ENCODE results near the gene TACC2.

TACC2 gene

DNA sequence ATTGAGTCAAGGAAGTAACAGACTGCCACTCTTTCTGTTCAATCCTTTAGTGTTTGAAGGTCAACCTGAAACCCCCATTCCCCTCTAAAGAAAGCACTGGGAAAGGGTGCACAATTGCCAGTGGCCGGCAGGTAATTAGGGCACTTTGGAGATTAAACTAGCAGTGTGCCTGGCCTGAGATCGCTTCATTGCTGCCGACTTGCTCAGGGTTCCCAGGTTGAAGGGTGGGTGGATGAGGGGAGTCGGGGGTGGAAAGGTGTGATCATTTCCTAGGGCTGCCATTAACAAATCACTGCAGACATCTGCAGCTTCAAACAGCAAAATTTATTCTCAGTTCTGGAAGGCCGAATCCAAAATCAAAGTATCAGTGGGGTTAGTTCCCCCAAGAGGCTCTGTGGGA, 265.9 kb downstream of the TACC2 start:
- TF ChIP-seq FOXP2 (optimal IDR thresholded peaks at IDR 0.05; ENCODE audit: borderline replicate concordance, extremely low read depth, extremely low read length, insufficient read depth), result no peak
- no peak for TF ChIP-seq POLR2AphosphoS5 (IDR thresholded peaks at IDR 0.05; ENCODE audit: low read depth, low read length)

DNA sequence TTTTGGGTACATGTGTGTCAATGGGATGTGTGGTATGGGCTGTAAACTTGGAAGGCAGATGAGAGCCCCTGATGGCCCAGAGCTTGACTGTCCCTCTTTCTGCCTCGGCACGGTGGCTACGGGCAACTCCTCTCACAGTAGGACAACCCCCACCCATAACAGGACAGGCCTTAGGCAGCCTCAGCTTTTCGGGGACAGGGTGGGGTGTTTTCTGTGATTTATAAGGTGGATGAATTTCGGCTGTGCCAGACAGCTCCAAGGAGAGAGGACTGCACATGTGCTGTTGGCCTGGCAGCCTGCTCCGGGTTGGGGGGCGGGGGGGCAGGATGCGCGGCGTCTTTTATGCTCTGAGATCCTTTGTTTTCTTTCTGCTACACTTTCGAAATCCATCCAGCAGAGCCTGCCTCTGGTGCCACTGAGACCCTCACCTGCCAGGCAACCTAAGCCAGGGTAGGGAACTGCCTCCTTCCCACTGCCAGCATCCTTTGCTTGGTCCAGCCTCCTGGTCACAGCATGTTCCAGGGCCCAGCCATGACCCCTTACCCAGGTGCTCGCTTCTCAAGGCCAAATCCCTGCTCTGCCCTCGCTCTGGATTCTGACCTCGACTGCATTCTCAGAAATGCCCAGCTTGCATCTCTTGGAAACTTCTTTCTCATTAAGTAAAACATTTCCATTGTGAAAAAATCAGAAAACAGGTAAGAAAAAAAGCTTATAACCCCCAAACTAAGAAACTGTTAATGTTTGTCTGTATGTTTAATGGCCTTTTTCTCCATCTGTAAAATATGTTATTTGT, 266.7 kb downstream of the TACC2 start:
- TF ChIP-seq TAF1 (IDR thresholded peaks at IDR 0.05; ENCODE audit: borderline replicate concordance, insufficient read depth, low read length), result no peak
- no peak for TF ChIP-seq SIN3A (IDR thresholded peaks at IDR 0.05; ENCODE audit: borderline replicate concordance, insufficient read depth, low read length)
- no peak for TF ChIP-seq FOXP2 (optimal IDR thresholded peaks at IDR 0.05; ENCODE audit: borderline replicate concordance, extremely low read depth, extremely low read length, insufficient read depth)
- TF ChIP-seq, protein P1, sequence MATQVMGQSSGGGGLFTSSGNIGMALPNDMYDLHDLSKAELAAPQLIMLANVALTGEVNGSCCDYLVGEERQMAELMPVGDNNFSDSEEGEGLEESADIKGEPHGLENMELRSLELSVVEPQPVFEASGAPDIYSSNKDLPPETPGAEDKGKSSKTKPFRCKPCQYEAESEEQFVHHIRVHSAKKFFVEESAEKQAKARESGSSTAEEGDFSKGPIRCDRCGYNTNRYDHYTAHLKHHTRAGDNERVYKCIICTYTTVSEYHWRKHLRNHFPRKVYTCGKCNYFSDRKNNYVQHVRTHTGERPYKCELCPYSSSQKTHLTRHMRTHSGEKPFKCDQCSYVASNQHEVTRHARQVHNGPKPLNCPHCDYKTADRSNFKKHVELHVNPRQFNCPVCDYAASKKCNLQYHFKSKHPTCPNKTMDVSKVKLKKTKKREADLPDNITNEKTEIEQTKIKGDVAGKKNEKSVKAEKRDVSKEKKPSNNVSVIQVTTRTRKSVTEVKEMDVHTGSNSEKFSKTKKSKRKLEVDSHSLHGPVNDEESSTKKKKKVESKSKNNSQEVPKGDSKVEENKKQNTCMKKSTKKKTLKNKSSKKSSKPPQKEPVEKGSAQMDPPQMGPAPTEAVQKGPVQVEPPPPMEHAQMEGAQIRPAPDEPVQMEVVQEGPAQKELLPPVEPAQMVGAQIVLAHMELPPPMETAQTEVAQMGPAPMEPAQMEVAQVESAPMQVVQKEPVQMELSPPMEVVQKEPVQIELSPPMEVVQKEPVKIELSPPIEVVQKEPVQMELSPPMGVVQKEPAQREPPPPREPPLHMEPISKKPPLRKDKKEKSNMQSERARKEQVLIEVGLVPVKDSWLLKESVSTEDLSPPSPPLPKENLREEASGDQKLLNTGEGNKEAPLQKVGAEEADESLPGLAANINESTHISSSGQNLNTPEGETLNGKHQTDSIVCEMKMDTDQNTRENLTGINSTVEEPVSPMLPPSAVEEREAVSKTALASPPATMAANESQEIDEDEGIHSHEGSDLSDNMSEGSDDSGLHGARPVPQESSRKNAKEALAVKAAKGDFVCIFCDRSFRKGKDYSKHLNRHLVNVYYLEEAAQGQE (IDR thresholded peaks at IDR 0.05; ENCODE audit: insufficient read depth in 1 of 2, low read depth in 2 of 2, low read length in 2 of 2), result no peak
- no peak for TF ChIP-seq POLR2AphosphoS5 (IDR thresholded peaks at IDR 0.05; ENCODE audit: low read depth, low read length)

DNA sequence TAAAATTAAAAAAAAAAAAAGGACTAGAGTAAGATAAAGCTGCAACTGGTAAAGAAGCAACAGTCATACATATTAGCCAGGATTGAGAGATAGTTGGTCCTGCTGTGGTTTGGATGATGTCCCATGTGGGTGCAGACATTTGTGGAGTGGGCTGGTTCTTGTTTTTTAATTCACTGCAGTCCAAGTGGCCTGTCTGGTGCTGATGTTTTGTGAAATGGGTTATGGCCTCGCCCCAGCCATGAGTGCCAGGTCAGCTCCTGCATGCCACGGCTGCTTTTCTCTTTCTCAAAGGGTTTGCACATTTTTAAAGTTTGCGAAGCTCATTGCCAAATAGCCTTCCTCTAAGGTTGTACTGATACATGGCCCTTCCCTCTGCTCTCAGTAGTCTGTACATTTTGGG, 268.1 kb downstream of the TACC2 start:
- TF ChIP-seq, protein P1 (IDR thresholded peaks at IDR 0.05; ENCODE audit: insufficient read depth in 1 of 2, low read depth in 2 of 2, low read length in 2 of 2), result no peak
- no peak for TF ChIP-seq SIN3A (IDR thresholded peaks at IDR 0.05; ENCODE audit: borderline replicate concordance, insufficient read depth, low read length)
- no peak for TF ChIP-seq FOXP2 (optimal IDR thresholded peaks at IDR 0.05; ENCODE audit: borderline replicate concordance, extremely low read depth, extremely low read length, insufficient read depth)
- TF ChIP-seq TAF1 (IDR thresholded peaks at IDR 0.05; ENCODE audit: borderline replicate concordance, insufficient read depth, low read length), result no peak
- TF ChIP-seq POLR2AphosphoS5 (IDR thresholded peaks at IDR 0.05; ENCODE audit: low read depth, low read length), result no peak

DNA sequence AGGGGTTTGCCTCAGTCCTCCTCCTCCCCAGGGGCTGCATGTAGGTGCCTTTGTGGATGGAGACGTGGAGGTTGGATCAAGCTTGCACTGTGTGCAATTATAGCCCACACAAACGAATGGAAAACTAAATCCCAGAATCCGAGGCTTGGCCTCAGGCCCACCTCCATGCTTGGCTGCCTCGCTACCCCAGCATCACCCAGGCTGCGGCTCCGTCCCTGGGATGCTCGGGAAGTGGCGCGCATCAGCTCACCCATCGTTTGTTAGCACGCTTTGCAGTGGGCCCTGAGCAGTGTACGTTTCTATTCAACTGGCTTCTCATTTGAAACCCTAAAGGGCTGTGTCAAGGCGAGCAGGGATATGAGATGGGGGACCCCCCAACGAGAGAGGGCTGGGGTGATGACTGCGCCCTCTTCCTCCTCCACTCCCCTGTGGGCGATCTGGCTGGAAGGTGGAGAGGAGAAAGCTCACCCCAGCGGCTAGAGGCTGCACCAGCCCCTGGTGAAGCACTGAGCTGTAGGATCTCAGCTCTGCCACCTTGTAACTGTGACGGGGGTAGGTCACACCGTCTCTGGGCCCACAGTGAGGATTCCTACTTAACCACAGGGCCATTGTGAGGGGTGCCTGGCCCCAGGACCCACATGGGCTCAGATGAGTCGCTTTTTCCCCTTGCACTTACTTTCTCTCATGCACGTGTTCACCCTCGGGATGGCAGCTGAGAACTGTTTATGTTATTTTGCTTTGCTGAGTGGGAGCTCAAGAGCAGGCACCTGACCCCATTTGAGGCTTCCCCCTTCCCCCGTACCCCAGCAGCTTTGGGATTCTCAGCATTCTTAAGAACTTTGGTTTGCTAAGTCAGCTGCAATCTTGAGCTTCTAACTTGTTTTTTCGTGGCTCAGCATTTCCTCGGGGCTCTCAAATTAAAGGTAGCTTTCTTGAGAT, 269.4 kb downstream of the TACC2 start:
- TF ChIP-seq POLR2AphosphoS5 (IDR thresholded peaks at IDR 0.05; ENCODE audit: low read depth, low read length) (no peak), SIN3A (IDR thresholded peaks at IDR 0.05; ENCODE audit: borderline replicate concordance, insufficient read depth, low read length) (no peak), FOXP2 (optimal IDR thresholded peaks at IDR 0.05; ENCODE audit: borderline replicate concordance, extremely low read depth, extremely low read length, insufficient read depth) (no peak), TAF1 (IDR thresholded peaks at IDR 0.05; ENCODE audit: borderline replicate concordance, insufficient read depth, low read length) (no peak)
- TF ChIP-seq, protein P1 (IDR thresholded peaks at IDR 0.05; ENCODE audit: insufficient read depth in 1 of 2, low read depth in 2 of 2, low read length in 2 of 2), result no peak

DNA sequence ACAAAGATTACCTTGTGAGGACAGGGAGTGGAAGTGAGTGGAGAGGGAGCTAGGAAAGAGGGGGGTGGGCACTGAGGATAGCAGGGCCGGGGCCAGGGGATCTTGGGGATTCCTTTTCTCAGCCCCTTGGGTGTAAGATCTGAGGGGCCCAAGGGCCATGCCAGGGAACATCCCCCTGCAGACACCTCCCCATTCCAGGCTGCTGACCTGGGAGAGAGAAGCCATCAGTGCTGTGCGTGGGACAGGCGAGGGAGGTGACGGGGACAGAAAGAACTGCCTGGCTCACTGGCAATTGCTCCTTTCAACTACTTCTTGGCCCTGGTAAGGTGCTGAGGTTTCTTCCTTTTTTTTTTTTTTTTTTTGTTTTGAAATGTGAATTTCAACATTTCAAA, 270.1 kb downstream of the TACC2 start:
- TF ChIP-seq, protein P1 (IDR thresholded peaks at IDR 0.05; ENCODE audit: insufficient read depth in 1 of 2, low read depth in 2 of 2, low read length in 2 of 2), result no peak

Measured in PFSK-1 (cell line).